ENCODE data around the gene FN1.

The FN1 gene

GRCh38 chr2:215380699-215381098, 55.2 kb downstream of the FN1 start:
- DNase-seq, result no peak

DNA sequence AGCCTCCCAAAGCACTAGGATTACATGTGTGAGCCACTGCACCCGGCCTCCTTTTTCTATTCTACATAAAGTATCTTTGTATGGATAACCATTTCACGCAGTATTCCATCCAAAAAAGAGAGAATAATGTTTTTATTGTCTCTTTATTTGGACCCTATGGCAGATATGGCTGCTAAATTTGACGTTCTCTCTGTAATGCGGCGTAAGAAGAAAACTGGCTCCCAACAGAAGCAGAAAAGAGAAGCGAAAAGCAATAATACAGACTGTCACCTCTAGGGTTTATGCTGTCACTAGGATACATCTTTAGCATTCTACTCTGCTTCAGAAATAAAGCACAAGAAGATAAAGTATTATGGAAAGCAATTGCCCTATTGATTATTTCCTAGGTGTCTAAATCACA, 55.9 kb downstream of the FN1 start:
- no peak for DNase-seq

GRCh38 chr2:215379039-215379438, 56.8 kb downstream of the FN1 start:
- no peak for DNase-seq

DNA sequence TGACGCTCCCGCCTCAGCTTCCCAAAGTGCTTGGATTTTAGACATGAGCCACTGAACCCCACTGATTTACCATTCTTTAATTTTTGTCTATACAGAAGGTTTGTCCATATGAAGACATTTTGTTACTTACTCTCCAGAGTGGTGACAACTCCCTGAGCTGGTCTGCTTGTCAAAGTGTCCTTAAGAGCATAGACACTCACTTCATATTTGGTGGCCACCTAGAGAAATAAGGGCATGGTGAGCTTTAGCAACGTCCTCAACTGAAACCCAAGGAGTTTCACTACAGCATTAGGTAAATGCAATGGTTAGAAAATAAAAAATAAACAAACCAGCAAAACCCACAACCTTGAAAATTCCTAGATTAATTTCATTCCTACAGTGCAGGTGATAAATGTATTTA, 57.8 kb downstream of the FN1 start:
- DNase-seq, result no peak

DNA sequence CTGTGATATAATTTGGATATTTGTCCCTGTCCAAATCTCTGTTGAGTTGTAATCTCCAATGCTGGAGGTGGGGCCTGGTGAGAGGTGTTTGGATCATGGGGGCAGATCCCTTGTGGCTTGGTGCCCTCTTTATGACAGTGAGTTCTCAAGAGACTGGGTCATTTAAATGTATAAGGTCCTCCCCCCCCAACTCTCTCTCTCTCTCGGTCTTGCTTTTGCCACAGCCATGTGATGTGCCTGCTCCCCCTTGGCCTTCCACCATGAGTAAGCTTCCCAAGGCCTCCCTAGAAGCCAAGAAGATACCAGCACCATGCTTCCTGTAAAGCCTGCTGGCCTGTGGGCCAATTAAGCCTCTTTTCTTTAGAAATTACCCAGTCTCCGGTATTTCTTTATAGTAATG, 58.6 kb downstream of the FN1 start:
- DNase-seq, result no peak

DNA sequence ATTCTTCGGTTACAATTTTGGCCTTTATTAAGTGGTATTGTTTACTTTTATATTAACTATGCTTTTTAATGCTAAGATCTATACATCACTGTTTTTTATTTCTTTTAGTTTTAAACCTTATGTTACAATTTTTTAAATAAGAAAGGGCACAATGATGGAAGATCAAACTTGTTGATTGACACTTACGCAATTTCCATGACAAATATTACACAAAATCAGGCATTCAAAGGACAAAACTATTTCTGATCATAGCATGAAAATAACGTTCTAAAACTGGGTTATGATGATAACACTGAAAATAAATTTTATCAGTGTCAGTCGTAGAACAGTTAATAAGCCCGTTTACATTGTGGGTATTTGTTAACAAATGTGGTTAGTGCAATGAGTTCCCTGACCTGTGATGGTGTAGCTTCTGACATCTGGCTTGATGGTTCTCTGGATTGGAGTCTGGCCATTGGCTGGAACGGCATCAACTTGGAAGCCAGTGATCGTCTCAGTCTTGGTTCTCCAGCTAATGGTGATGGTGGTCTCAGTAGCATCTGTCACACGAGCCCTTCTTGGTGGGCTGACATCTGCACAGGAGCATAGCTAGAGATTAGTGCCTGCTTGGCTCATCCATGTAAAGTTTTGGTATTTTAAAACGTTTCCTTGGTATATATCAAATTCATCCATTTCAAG, 59.6 kb downstream of the FN1 start:
- DNase-seq, result no peak

GRCh38 chr2:215375467-215375830, 60.4 kb downstream of the FN1 start:
- no peak for DNase-seq

- DNase-seq, result no peak
These were observed 61.0 kb downstream of the FN1 start for GRCh38 chr2:215374642-215375466.

DNA sequence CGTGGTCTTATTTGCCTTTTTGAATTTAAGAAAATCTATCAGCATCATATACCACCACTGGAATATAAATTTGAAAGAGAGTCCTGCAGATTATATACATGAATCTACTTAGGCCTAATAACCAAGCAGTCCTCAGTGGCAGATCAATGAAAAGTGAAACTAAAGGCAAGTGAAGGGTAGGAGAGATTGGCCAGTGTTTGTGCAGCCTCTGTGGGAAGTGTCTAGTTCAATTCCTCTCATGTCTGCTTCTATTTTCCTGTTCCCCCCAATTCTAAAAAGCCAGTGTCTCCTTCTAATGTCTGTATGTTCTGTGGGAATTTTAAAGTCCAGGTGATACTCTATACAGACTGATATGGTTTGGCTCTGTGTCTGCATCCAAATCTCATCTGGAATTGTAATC, 61.9 kb downstream of the FN1 start:
- no peak for DNase-seq

DNA sequence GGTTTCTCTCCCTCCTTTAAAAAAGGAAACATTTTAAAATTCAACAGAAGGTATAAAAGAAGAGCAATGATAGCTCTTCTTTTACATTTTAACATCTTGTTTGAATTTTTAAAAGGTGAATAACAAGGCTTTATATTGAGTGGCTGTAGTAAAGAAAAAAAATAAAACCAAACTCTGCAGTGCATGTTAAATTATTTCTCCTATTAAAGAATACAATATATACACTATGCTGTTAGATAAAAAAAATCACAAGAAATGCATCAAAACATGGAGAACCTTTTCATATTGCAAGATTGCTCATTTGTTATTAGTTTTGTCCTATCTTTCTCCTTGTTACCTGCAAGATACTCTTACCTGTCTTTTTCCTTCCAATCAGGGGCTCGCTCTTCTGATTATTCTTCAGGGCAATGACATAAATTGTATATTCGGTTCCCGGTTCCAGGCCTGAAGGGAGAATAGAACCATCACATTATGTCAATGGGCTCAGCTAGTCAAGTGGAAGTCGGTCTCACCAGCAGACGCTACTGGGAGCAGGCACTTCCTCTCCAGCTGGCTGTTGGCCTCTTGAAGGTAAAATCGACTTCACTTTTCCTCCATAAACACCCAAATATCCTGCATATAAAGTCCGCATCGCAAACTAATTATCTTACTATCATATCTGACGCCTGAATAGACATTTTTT, 62.8 kb downstream of the FN1 start:
- no peak for DNase-seq

GRCh38 chr2:215371915-215372897, 63.7 kb downstream of the FN1 start:
- DNase-seq, result no peak

DNA sequence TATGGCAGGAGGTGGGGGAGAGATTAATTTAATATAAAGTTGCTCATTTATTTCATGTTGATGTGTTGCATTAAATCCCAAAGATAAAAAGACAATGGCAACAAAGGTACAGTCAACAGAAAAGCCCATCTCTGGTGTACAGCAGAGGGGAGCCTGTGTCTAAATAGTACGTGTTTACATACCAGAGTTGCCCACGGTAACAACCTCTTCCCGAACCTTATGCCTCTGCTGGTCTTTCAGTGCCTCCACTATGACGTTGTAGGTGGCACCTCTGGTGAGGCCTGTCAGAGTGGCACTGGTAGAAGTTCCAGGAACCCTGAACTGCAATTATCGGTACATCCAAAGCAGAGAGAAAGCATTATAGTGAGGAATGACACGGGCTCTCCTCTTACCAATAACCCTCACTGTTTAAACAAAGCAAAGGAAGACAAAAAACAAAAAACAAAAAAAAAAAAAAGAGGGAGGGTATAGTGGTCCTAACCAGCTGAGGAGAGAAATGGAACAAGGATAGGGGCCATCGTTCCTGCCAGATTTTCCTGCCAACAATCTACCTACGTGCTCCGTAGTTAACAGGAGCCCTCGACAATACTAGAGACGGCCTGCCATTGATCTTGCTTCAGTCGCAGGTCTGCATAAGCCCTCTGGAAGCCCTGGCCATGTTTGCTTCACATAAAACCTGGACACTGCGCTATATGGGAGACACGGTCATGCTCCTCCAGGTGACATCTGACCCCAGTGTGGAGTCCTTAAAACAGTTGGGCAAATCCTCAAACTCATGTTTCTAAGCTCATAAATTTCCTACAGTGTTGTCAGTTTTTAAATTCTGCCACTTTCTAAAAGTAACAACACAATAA, 65.5 kb downstream of the FN1 start:
- DNase-seq, result no peak

- no peak for DNase-seq
These were observed 66.6 kb downstream of the FN1 start for GRCh38 chr2:215369181-215369760.

- DNase-seq, result no peak
These were observed 67.4 kb downstream of the FN1 start for GRCh38 chr2:215368493-215368809.

- no peak for DNase-seq
These were observed 68.0 kb downstream of the FN1 start for GRCh38 chr2:215367662-215368492.

DNA sequence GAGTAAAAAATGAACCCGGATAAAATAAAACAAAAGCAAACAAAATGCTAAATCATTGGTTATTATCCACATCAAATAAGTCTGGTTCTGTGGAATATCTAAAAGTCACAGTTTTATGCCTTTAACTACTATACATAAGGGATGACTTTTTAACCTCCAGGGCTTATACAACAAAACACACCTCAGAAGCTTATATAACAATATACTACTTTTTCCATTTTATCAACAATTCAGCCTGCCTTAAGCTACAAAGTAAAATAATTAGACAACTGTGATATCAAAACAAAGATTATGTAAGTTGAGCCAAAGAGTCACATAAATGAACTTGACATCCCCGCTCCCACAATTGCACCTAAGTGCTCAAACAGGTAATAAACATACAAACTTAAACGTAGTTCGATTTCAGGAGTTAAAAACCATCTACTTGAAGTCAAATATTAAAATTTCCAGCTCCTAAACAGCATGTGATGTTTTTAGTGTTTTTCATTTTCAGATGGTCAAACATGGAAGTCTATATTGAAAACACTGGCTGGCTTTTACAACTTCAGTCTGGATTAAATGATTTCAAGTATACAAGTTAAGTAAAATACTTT, 69.3 kb downstream of the FN1 start:
- DNase-seq, result no peak

DNA sequence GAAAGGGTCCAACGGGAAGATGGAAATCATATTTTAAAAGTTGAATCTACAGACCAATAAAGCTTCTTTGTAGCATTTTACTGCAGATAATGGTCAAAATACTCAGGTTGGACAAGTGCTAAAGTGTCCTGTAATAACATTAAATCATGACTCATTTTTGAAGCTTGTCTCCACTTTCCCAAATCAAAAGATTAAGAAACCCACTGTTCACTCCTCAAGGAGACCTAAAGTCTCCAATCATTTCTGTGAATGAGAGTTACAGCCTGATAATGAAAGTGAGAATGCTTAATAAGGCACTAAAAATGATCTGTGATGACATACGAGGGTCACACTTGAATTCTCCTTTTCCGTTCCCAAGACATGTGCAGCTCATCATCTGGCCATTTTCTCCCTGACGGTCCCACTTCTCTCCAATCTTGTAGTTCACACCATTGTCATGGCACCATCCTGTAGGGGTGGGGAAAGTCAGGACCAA, 70.6 kb downstream of the FN1 start:
- no peak for DNase-seq

DNA sequence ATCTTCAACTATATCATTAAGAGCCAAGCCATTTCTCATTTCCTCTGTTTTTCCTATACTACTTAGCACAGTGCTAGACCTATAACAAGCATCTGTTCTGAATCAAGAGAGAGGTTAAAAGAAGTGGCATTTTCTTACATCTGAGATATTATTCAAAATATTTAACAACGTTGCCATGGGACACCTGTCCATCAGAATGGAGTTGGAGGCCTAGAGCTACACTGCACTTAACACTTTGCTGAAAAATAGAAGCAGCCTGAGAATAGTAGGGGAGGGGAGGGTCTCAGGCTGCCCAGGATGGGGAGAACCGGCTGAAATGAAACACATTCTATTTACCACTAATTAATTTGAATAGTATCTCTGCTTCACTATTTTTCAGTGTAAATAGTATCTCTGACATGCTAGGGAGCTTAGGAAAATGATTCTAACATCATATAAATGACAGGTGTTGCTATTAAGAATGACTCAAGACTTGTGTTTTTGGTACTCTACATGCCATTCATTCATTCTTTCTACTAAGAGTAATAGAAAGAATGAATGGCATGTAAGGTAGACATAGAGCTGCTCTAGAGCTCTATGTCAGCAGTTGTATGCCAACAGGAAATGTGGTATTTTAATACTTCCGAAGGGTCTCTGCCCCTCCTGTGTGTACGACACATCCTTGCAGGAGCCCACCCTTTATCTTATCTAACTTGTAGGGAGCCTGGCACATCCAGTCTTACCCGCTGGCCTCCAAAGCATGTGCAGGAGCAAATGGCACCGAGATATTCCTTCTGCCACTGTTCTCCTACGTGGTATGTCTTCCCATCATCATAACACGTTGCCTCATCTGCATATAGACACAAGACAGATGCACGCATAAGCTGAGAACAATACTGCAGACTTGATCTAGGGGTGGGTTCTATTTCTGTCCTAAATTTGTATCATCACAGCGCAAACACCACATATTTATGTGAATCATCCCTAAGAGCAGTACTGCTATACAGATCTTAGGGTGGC, 71.4 kb downstream of the FN1 start:
- DNase-seq, result no peak

Measured in NCI-H2107 (cell line).